ENCODE data around the gene SEMA4D.

GRCh38 chr9:89537166-89537565, 39.3 kb upstream of the SEMA4D start:
- TF ChIP-seq CTCF (IDR thresholded peaks at IDR 0.05) (no peak), POLR2A (IDR thresholded peaks at IDR 0.05) (no peak)

All from adrenal gland (tissue), 5 donors.